RWPE2 (cell line): ENCODE results near the gene GFY.

Source experiments
- ATAC-seq: fragments of 200-7000 bp; cut with Tn5 transposase; 3 replicates; pipeline ENCODE4 v1.9.1; 2021; ENCODE audit warnings: low read depth
- DNase-seq: peaks from one replicate; pipeline ENCODE4 v3.0.0-alpha.2; 2020; ENCODE audit warnings: low spot score
- H3K27ac ChIP-seq: fragments of 450-650 bp; 2 replicates; pipeline ENCODE4 v1.5.1; 2017; ENCODE audit warnings: mild to moderate bottlenecking; ENCODE audit not compliant: poor library complexity, severe bottlenecking
- H3K27me3 ChIP-seq: fragments of 250-450 bp; sonication (Bioruptor Pico); 2 replicates; pipeline ENCODE4 v1.5.1; 2021; ENCODE audit warnings: mild to moderate bottlenecking, moderate library complexity; ENCODE audit not compliant: insufficient read depth, poor library complexity, severe bottlenecking
- H3K36me3 ChIP-seq: fragments of 250-450 bp; sonication (Bioruptor Pico); 2 replicates; pipeline ENCODE4 v1.5.1; 2020; ENCODE audit warnings: low read depth, mild to moderate bottlenecking, moderate library complexity
- H3K4me1 ChIP-seq: fragments of 250-450 bp; sonication (Bioruptor Pico); 2 replicates; pipeline ENCODE4 v1.5.1; 2021; ENCODE audit warnings: mild to moderate bottlenecking, moderate library complexity; ENCODE audit not compliant: insufficient read depth, poor library complexity, severe bottlenecking
- H3K4me3 ChIP-seq: fragments of 250-450 bp; sonication (Bioruptor Pico); 2 replicates; pipeline ENCODE4 v1.5.1; 2021; ENCODE audit warnings: mild to moderate bottlenecking, moderate library complexity; ENCODE audit not compliant: severe bottlenecking
- H3K9me3 ChIP-seq: fragments of 250-450 bp; sonication (Bioruptor Pico); 2 replicates; pipeline ENCODE4 v1.5.1; 2021; ENCODE audit warnings: mild to moderate bottlenecking, moderate library complexity; ENCODE audit not compliant: severe bottlenecking
- TF ChIP-seq, protein P1 (sequence below): fragments of 450-650 bp; IDR thresholded peaks from one replicate; pipeline ENCODE4 v1.5.1; 2017; ENCODE audit warnings: mild to moderate bottlenecking, moderate library complexity; ENCODE audit not compliant: poor library complexity, severe bottlenecking

GFY gene

DNA sequence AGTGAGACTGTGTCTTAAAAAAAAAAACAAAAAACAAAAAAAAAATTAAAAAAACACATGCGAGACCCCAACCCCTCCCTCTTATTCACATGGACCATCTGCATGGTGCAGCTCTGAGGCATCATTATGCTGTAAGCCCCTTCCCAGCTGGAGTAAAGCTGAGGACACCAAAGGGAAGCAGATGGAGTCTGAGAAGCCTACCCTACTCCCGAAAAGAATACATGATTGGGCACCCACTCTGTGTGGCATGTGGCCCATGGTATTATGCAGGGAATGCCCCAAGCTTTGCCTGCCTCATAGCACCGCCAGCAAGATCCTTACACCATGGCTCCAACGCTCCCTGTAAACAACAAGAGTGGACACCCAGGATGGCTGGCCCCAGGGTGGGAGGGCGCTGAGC is 6.7 kb upstream of the GFY start:
- ATAC-seq, result no peak
- H3K36me3 ChIP-seq, result no peaks in the 10 kb centered on the region
- H3K9me3 ChIP-seq, result no peaks in the 10 kb centered on the region
- no peaks in the 10 kb centered on the region for H3K4me1 ChIP-seq
- H3K4me3 ChIP-seq, result no peak overlapping the region
- DNase-seq, result no peak
- H3K27me3 ChIP-seq, result peaks cover 55% of the 10 kb centered on the region
- H3K27ac ChIP-seq, result no peak overlapping the region
- TF ChIP-seq, protein P1, sequence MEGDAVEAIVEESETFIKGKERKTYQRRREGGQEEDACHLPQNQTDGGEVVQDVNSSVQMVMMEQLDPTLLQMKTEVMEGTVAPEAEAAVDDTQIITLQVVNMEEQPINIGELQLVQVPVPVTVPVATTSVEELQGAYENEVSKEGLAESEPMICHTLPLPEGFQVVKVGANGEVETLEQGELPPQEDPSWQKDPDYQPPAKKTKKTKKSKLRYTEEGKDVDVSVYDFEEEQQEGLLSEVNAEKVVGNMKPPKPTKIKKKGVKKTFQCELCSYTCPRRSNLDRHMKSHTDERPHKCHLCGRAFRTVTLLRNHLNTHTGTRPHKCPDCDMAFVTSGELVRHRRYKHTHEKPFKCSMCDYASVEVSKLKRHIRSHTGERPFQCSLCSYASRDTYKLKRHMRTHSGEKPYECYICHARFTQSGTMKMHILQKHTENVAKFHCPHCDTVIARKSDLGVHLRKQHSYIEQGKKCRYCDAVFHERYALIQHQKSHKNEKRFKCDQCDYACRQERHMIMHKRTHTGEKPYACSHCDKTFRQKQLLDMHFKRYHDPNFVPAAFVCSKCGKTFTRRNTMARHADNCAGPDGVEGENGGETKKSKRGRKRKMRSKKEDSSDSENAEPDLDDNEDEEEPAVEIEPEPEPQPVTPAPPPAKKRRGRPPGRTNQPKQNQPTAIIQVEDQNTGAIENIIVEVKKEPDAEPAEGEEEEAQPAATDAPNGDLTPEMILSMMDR, result no peak

DNA sequence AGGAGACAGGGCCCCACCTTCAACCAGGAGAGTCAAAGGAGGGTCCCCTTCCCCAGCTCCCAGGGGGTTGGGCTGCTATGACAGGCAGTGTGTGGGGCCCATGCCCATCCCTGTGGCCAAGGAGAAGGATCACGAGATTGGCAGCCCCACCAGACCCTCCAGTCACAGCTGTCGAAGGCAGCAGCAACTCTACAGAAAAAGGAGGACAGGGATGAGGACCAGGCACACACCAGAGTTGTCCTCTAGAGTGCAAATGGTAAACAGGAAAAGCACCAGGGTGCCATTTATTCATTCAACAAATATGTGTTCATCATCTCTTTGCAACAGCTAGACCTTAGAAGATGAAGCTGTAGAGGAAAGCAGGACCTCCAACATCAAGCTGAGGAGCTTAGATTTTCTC is 6.0 kb upstream of the GFY start:
- ATAC-seq, result no peak
- no peak overlapping the region for H3K27ac ChIP-seq
- TF ChIP-seq, protein P1, result no peak
- no peak for DNase-seq
- H3K27me3 ChIP-seq, result peaks cover 61% of the 10 kb centered on the region
- no peak overlapping the region for H3K4me3 ChIP-seq
- no peaks in the 10 kb centered on the region for H3K9me3 ChIP-seq
- no peaks in the 10 kb centered on the region for H3K4me1 ChIP-seq
- H3K36me3 ChIP-seq, result no peaks in the 10 kb centered on the region

DNA sequence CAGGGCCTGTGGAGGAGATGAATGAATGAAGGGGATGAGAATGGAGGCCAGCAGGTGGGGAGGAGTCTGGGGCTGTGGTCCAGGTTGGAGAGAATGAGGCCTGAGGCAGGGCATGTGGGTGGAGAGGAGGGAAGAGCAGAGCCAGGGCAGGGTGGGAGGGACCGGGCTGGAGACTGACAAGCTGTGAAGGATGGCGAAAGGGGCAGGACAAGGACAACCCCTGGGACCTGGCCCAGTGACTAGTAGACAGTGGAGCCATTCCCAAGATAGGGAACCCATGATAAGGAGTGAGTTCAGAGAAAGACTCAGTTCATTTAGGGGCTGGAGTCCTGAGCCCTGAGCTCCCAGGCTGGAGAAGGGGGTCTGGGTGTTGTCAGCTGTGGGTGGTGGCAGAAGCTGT is 5.0 kb upstream of the GFY start:
- Histone ChIP-seq H3K4me3 (no peak overlapping the region), H3K4me1 (no peaks in the 10 kb centered on the region), H3K27ac (no peak overlapping the region), H3K9me3 (no peaks in the 10 kb centered on the region), H3K36me3 (no peaks in the 10 kb centered on the region), H3K27me3 (peaks cover 72% of the 10 kb centered on the region)
- TF ChIP-seq, protein P1, result no peak
- DNase-seq, result no peak
- no peak for ATAC-seq

DNA sequence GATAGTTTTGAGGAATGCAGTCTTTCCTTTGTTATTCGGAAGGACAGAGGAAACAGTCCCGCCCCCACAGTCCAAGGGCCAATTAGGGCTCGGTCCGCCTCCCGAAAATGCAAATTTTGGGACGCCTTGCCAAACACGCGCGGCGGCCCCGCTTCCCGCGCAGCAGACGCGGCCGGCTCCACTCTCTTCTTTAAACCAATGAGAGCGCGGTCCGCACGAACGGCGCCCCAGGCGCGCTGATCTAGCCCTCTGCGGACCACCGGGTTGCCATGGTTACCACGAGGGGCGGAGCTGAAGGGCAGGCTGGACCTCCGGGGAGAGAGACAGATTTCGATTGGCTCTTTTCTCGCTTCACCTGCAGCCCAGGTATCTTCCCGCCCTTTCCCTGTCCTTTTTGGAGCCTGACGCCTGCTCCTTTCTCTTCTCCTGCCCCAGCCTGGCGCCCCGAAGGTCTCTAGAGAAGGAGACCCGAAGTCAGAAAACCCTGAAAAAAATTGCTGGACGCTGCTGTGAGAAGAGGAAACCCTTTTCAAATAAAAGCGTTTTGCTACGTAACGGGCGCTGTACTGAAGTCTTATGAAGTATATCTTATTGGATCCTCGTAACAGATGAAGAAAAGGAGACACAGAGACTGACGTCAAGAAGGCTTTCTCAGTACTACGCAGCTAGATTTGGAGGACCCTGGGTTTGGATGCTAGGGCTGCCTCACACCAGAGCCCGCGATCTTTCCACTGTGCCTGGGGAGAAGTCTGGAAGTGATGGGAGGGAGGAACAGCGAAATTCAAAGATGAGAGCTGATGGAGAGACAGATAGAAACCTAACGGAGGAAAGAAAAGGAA is 3.9 kb upstream of the GFY start:
- no peaks in the 10 kb centered on the region for H3K36me3 ChIP-seq
- peak overlapping the region; percentile 15 for H3K4me3 ChIP-seq
- TF ChIP-seq, protein P1, result no peak
- H3K4me1 ChIP-seq, result no peaks in the 10 kb centered on the region
- peaks cover 82% of the 10 kb centered on the region for H3K27me3 ChIP-seq
- no peaks in the 10 kb centered on the region for H3K9me3 ChIP-seq
- ATAC-seq, result peak; percentile 62
- H3K27ac ChIP-seq, result no peak overlapping the region
- DNase-seq, result no peak

DNA sequence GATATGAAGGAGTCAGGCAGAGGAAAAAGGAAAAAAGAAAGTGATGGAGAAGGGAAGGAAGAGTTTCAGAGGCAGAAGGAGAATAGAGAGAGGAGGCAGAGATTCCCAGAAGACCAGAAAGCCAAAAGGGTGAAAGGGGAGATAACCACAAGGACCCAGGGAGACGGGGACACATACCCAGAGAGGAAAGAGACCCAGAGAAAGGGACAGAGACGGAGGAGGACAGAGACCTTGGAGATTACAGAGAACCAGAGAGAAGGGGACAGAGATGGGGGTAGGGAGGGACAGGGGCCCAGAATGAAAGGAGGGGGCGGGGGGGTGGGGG is 3.3 kb upstream of the GFY start:
- ATAC-seq, result no peak
- no peak overlapping the region for H3K27ac ChIP-seq

More for the DNA sequence above, 3.3 kb upstream of the GFY start:
- Histone ChIP-seq H3K9me3 (no peaks in the 10 kb centered on the region), H3K27me3 (peaks cover 88% of the 10 kb centered on the region), H3K4me3 (no peak overlapping the region), H3K36me3 (no peaks in the 10 kb centered on the region), H3K4me1 (no peaks in the 10 kb centered on the region)
- DNase-seq, result no peak
- TF ChIP-seq, protein P1, result no peak
